SK-N-SH (cell line): ENCODE data around the gene UBL4B. TPM values are rescaled to one million over a fixed set of nuclear protein-coding genes. Genes with fewer than 3 reads are reported as not detected.

ENCODE experiments used
- CTCF ChIA-PET: fragments of 300-600, 350-600 bp; formaldehyde crosslinking; extraction: SDS; loops from one replicate; lab custom pipeline; 2021; lab: Yijun Ruan, JAX
- POLR2A ChIA-PET: fragments of 350-600 bp; sonication (Branson Sonifier 250); formaldehyde crosslinking; extraction: SDS; loops from one replicate; lab custom pipeline; 2020; ENCODE audit warnings: antibody characterized with exemption, inconsistent platforms; lab: Yijun Ruan, JAX
- DNase-seq: peaks from one replicate; pipeline ENCODE4 v3.0.0; 2012
- H2AFZ ChIP-seq: fragments of 200-600 bp; sonication (generic); 2 replicates; pipeline ENCODE4 v1.8.1; 2016; ENCODE audit warnings: antibody characterized with exemption, mild to moderate bottlenecking, low read depth
- H3F3A ChIP-seq: fragments of 200-600 bp; sonication (generic); replicated peaks from 2 replicates; pipeline ENCODE3; 2016; ENCODE audit warnings: antibody characterized with exemption, mild to moderate bottlenecking; ENCODE audit not compliant: insufficient read depth
- H3K27ac ChIP-seq, 2 experiments: fragments of 200-500 bp in 1 of 2; fragments of 200-600 bp in 1 of 2; sonication (Bioruptor generic) in 1 of 2; sonication (generic), shearing (Covaris generic) in 1 of 2; 2 replicates each; pipeline versions ENCODE4 v1.5.1 to v1.6.1; 2014 to 2016; ENCODE audit warnings: low read depth in 2 of 2, inconsistent platforms in 1 of 2, low read length in 1 of 2, mild to moderate bottlenecking in 1 of 2, mixed read lengths in 1 of 2
- H3K27me3 ChIP-seq: fragments of 200-600 bp; sonication (generic), shearing (Covaris generic); 2 replicates; pipeline ENCODE4 v1.6.1; 2016; ENCODE audit warnings: mixed run types; ENCODE audit not compliant: insufficient read depth
- H3K36me3 ChIP-seq, 2 experiments: fragments of 200-500 bp in 1 of 2; fragments of 200-600 bp in 1 of 2; sonication (Bioruptor generic) in 1 of 2; sonication (generic) in 1 of 2; replicated peaks in 1 of 2; 2 replicates each; pipeline versions ENCODE3 to v1.5.1; 2014 to 2016; ENCODE audit warnings: low read length in 1 of 2, mild to moderate bottlenecking in 1 of 2; ENCODE audit not compliant: insufficient read depth in 2 of 2, control insufficient read depth in 1 of 2
- H3K4me1 ChIP-seq, 2 experiments: fragments of 200-500 bp in 1 of 2; fragments of 200-600 bp in 1 of 2; sonication (Bioruptor generic) in 1 of 2; sonication (generic), shearing (Covaris generic) in 1 of 2; 2 replicates each; pipeline versions ENCODE4 v1.5.1 to v1.6.1; 2014 to 2016; ENCODE audit warnings: low read depth in 1 of 2, low read length in 1 of 2, mixed run types in 1 of 2; ENCODE audit not compliant: insufficient read depth in 2 of 2, control insufficient read depth in 1 of 2
- H3K4me2 ChIP-seq: fragments of 200-600 bp; sonication (generic), shearing (Covaris generic); 2 replicates; pipeline ENCODE4 v1.6.1; 2017; ENCODE audit warnings: mixed run types
- H3K4me3 ChIP-seq, 2 experiments: fragments of 200-500 bp in 1 of 2; fragments of 200-600 bp in 1 of 2; sonication (Bioruptor generic) in 1 of 2; sonication (generic), shearing (Covaris generic) in 1 of 2; 2 replicates each; pipeline versions ENCODE4 v1.5.1 to v1.8.1; 2014 to 2016; ENCODE audit warnings: low read depth in 2 of 2, inconsistent platforms in 1 of 2, low read length in 1 of 2, mild to moderate bottlenecking in 1 of 2, mixed read lengths in 1 of 2, moderate library complexity in 1 of 2
- H3K79me2 ChIP-seq: fragments of 200-600 bp; sonication (generic); 2 replicates; pipeline ENCODE4 v1.8.1; 2017; ENCODE audit warnings: mild to moderate bottlenecking; ENCODE audit not compliant: insufficient read depth
- H3K9ac ChIP-seq: fragments of 200-600 bp; sonication (generic); 2 replicates; pipeline ENCODE4 v1.6.1; 2017; ENCODE audit warnings: mixed run types
- H3K9me2 ChIP-seq: fragments of 200-600 bp; sonication (generic); 2 replicates; pipeline ENCODE4 v1.6.1; 2017; ENCODE audit warnings: mixed run types
- H3K9me3 ChIP-seq: fragments of 200-600 bp; sonication (generic); 2 replicates; pipeline ENCODE4 v1.6.1; 2017; ENCODE audit warnings: mixed run types, mild to moderate bottlenecking, moderate library complexity
- H4K20me1 ChIP-seq: fragments of 200-600 bp; sonication (generic); 2 replicates; pipeline ENCODE4 v1.6.1; 2017; ENCODE audit warnings: mild to moderate bottlenecking, mixed run types; ENCODE audit not compliant: insufficient read depth
- ELF1 ChIP-seq: IDR thresholded peaks from 2 replicates; pipeline ENCODE4 v1.4.0; 2012
- EZH2phosphoT487 ChIP-seq: fragments of 200-600 bp; sonication (generic); IDR thresholded peaks from 2 replicates; pipeline ENCODE4 v1.6.1; 2017; ENCODE audit warnings: low read depth, mixed run types, mild to moderate bottlenecking, antibody characterized with exemption, moderate library complexity, borderline replicate concordance
- FOSL2 ChIP-seq: IDR thresholded peaks from 2 replicates; pipeline ENCODE4 v1.4.0; 2012; ENCODE audit warnings: low read depth, mild to moderate bottlenecking, moderate library complexity, borderline replicate concordance
- FOXJ3 ChIP-seq: sonication (generic); formaldehyde crosslinking; IDR thresholded peaks from 2 replicates; pipeline ENCODE4 v1.5.1; 2020; ENCODE audit warnings: mild to moderate bottlenecking, missing genetic modification reagents
- FOXM1 ChIP-seq: IDR thresholded peaks from 2 replicates; pipeline ENCODE4 v1.4.0; 2012; ENCODE audit warnings: low read depth, mild to moderate bottlenecking
- GATA2 ChIP-seq: sonication (generic); formaldehyde crosslinking; IDR thresholded peaks from 2 replicates; pipeline ENCODE4 v1.5.0; 2020; ENCODE audit warnings: mild to moderate bottlenecking, missing genetic modification reagents
- IRF3 ChIP-seq: fragments of 150-350 bp; IDR thresholded peaks from 2 replicates; pipeline ENCODE4 v1.6.1; 2016; ENCODE audit warnings: mild to moderate bottlenecking, low read depth, low read length
- JUND ChIP-seq: IDR thresholded peaks from 2 replicates; pipeline ENCODE4 v1.4.0; 2012
- MEF2A ChIP-seq: IDR thresholded peaks from 2 replicates; pipeline ENCODE4 v1.4.0; 2012; ENCODE audit warnings: low read depth, borderline replicate concordance
- POLR2AphosphoS5 ChIP-seq: IDR thresholded peaks from 2 replicates; pipeline ENCODE4 v1.6.1; 2012; ENCODE audit warnings: low read depth, low read length
- RAD21 ChIP-seq: IDR thresholded peaks from 2 replicates; pipeline ENCODE4 v1.6.1; 2012; ENCODE audit warnings: mild to moderate bottlenecking, low read length
- RCOR1 ChIP-seq: fragments of 150-350 bp; IDR thresholded peaks from 2 replicates; pipeline ENCODE4 v1.6.1; 2017; ENCODE audit warnings: antibody characterized with exemption, low read length
- REST ChIP-seq: IDR thresholded peaks from 2 replicates; pipeline ENCODE4 v1.6.1; 2012; ENCODE audit warnings: mild to moderate bottlenecking, low read depth, low read length, moderate library complexity
- RFX5 ChIP-seq: IDR thresholded peaks from 2 replicates; pipeline ENCODE4 v1.6.1; 2012; ENCODE audit warnings: mild to moderate bottlenecking, improper control_type of control experiment, low read length
- SIN3A ChIP-seq: IDR thresholded peaks from 2 replicates; pipeline ENCODE4 v1.6.1; 2012; ENCODE audit warnings: low read depth, mild to moderate bottlenecking, low read length, moderate library complexity, borderline replicate concordance
- TCF12 ChIP-seq: IDR thresholded peaks from 2 replicates; pipeline ENCODE4 v1.4.0; 2012
- USF2 ChIP-seq: fragments of 150-350 bp; IDR thresholded peaks from 2 replicates; pipeline ENCODE4 v1.6.1; 2017; ENCODE audit warnings: antibody characterized with exemption, low read length, low read depth, borderline replicate concordance
- YY1 ChIP-seq: IDR thresholded peaks from 2 replicates; pipeline ENCODE4 v1.4.0; 2012; ENCODE audit warnings: low read depth, mild to moderate bottlenecking
- WGBS: methylation state at CpG from one replicate; pipeline ENCODE4 v1.1.6; 2017; ENCODE audit warnings: low lambda C conversion rate; 5-methylcytosine and 5-hydroxymethylcytosine counted together
- polyA plus RNA-seq, 3 experiments: library from polyadenylated mRNA; depleted of rRNA; stranded (reverse); fragments of >200 nt; gene quantifications; 2 replicates each; pipeline ENCODE4 v1.2.3, GENCODE V29; 2012
- TF ChIP-seq, protein P1 (sequence below): IDR thresholded peaks from 2 replicates; pipeline ENCODE4 v1.4.0; 2012; ENCODE audit warnings: low read depth, borderline replicate concordance

Gene UBL4B
- polyA plus RNA-seq, 1 of the 3 experiments (the other 2 are of a cell fraction): not detected

- ChIA-PET CTCF (interaction anchor here (3.0 kb wide), 1 partner anchor 85 kb away, joined by 11 read pairs; no protein-coding TSS in a partner anchor), POLR2A (no interaction called here)
- Histone ChIP-seq H3K4me2 (no peak overlapping the region), H3K9me3 (no peaks in the 10 kb centered on the region), H3K9ac (no peak overlapping the region), H4K20me1 (no peaks in the 10 kb centered on the region), H3K36me3 (no peaks in the 10 kb centered on the region), H2AFZ (no peak overlapping the region), H3K79me2 (no peaks in the 10 kb centered on the region), H3K27ac (no peak overlapping the region), H3K4me1 (peaks cover 0 to 25% of the 10 kb centered on the region in 2 experiments; a peak in 1 of 4 replicates), H3F3A (no peaks in the 10 kb centered on the region), H3K27me3 (peaks cover 26% of the 10 kb centered on the region; the same call in 1 of the 2 replicates)
- TF ChIP-seq GATA2 (CRISPR knock-in tag) (no peak), EZH2phosphoT487 (no peak), RCOR1 (no peak), YY1 (no peak), FOXJ3 (no peak), ELF1 (no peak), FOSL2 (no peak), REST (no peak), USF2 (no peak), IRF3 (no peak), FOXM1 (no peak), RFX5 (no peak), MEF2A (no peak), TCF12 (no peak), SIN3A (no peak), POLR2AphosphoS5 (no peak), RAD21 (no peak), JUND (no peak)
- TF ChIP-seq, protein P1, sequence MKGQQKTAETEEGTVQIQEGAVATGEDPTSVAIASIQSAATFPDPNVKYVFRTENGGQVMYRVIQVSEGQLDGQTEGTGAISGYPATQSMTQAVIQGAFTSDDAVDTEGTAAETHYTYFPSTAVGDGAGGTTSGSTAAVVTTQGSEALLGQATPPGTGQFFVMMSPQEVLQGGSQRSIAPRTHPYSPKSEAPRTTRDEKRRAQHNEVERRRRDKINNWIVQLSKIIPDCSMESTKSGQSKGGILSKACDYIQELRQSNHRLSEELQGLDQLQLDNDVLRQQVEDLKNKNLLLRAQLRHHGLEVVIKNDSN: no peak
- TF ChIP-seq, all 33 proteins: peak for 0
- no peak for DNase-seq
- H3K9me2 ChIP-seq: no peaks in the 10 kb centered on the region
- WGBS: 59% methylated on average over 3 of the region's 3 CpGs
- H3K4me3 ChIP-seq: no peak overlapping the region
Observed at GRCh38 chr1:110138956-110139355, 26.7 kb downstream of the UBL4B start.
